Astrocyte of the cerebellum (primary cell): Measurements from ENCODE around the gene KIF3C.

Source experiments
- DNase-seq: peaks from one replicate; pipeline ENCODE4 v3.0.0-alpha.2; 2011; ENCODE audit warnings: low read depth
- H3K4me3 ChIP-seq: 2 replicates; pipeline ENCODE4 v1.5.1; 2011; ENCODE audit warnings: mild to moderate bottlenecking, low read depth, low read length, moderate library complexity
- in situ Hi-C: cut with HindIII; loops from 2 replicates; pipeline ENCODE4 v1.10.0; 2017; ENCODE audit warnings: low sequenced_read_pairs
- TF ChIP-seq, protein P1 (sequence below): IDR thresholded peaks from 2 replicates; pipeline ENCODE4 v1.5.1; 2012; ENCODE audit warnings: low read length, low read depth, moderate library complexity, mild to moderate bottlenecking; ENCODE audit errors: missing control alignments

The KIF3C gene

DNA sequence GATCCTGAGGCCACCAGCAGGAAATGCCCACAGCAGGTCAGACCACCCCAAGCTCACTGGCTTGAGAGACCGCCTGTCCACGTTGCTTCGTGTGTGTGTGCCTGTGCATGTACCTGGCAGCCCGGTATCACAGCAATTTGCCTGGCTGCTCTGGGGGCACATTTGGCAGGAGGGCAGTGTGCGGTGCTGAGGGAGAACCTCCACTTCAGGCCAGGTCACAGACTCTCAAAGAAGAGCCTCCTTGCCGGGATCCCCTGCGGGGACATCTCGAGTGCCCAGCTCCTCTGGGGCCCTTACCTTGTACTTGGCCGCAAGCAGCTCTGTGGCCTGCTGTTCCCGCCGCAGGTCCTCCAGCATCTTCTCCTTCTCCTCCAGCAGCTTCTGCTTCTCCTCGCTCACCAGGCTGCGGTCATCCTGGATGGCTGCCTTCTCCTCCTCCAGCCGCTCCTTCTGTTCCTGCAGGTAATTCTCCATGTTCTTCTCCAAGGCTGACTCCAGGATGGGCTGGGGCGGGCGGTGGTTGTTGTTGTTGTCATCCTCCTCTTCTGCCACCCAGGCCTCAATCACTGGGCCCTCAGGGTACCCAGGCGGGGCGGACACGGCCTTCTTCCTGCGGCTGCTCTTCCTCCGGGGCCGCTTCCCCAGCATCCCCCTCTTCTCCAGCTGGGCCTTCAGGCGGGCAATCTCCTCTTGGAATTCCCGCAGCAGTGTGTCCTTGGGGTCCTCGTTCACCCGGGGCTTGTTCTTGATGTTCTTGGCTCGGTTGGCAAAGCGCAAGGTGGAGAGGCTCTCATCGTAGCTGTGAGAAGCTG, 2.0 kb downstream of the KIF3C start:
- in situ Hi-C loops, result no loop called here
- no peak overlapping the region for H3K4me3 ChIP-seq
- no peak for DNase-seq
- TF ChIP-seq, protein P1, sequence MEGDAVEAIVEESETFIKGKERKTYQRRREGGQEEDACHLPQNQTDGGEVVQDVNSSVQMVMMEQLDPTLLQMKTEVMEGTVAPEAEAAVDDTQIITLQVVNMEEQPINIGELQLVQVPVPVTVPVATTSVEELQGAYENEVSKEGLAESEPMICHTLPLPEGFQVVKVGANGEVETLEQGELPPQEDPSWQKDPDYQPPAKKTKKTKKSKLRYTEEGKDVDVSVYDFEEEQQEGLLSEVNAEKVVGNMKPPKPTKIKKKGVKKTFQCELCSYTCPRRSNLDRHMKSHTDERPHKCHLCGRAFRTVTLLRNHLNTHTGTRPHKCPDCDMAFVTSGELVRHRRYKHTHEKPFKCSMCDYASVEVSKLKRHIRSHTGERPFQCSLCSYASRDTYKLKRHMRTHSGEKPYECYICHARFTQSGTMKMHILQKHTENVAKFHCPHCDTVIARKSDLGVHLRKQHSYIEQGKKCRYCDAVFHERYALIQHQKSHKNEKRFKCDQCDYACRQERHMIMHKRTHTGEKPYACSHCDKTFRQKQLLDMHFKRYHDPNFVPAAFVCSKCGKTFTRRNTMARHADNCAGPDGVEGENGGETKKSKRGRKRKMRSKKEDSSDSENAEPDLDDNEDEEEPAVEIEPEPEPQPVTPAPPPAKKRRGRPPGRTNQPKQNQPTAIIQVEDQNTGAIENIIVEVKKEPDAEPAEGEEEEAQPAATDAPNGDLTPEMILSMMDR, result no peak

DNA sequence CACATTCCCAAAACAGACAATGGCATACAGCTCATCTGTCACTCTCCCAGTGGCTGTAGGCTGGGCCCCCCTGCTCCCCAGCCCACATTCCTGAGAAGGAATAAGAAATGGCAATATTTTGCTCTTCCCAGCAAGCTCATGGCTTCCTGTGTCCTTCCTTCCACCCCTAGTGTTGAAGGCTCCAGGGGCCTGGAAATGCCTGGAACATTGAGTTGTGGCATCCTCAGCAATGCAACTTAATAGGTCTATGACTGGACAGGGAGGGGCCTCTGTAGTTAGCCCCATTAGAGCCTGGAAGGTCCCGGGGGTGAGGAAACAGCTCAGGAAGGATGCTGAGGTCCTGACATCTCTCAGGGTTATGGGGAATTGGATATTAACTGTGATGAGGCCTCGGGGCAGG, 3.3 kb downstream of the KIF3C start:
- H3K4me3 ChIP-seq, result no peak overlapping the region
- TF ChIP-seq, protein P1, result no peak
- in situ Hi-C loops, result no loop called here
- DNase-seq, result no peak

DNA sequence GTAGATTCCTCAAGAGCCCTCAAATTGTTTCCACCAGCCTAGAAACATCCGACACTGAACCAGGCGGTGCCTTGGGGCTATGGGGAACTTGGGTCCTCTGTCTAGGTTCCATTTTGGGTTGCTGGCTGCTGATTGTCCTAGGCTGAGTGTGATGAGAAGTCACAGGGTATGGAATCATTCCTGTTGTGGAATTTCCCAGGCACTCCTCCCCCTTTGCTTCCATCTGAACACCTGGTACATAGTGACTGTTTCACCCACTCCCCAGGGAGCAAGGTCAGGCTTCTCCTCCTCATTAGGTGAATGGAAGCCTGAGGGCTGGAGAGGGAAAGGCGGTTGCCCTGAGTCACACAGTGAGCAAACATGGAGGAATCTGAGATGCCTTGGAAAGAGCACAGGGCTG, 4.5 kb downstream of the KIF3C start:
- TF ChIP-seq, protein P1, result no peak
- in situ Hi-C loops, result no loop called here
- no peak overlapping the region for H3K4me3 ChIP-seq
- DNase-seq, result no peak

DNA sequence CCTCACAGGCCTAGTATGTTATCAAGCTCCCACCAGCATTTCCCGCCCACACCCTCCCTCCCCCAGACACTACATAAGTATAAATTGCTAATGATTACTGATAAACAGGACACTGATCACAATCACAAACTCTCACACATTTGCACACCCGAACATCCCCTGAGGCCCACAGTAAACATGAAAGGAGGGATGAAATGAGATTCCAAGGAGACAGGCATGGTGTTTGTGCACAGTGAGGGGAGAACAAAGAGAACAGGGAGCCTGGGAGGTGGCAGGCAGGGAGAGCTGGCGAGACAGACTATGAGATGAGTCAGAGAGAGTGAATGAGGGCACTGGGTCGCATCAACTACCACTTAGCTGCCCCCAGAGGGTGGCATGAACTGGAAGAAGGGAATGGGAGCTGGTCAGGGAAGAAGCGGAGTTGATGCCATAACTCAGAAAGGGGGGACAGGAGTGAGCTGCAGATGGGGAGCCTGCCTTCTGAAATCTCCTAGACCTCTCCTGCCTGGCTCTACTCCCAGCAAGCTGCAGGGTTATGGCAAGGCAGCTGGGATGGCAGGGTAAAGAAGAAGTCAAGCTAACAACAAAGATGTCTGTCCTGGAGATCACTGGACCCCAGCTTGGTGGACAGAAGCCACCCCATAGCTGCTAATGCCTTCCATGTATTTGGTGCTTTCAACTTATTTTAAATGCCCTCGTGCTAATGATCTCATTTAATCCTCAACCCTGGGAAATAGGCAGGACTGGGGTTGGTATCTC, 5.1 kb downstream of the KIF3C start:
- no peak for DNase-seq
- TF ChIP-seq, protein P1, result no peak
- H3K4me3 ChIP-seq, result peak overlapping the region; percentile 16
- in situ Hi-C loops, result no loop called here

DNA sequence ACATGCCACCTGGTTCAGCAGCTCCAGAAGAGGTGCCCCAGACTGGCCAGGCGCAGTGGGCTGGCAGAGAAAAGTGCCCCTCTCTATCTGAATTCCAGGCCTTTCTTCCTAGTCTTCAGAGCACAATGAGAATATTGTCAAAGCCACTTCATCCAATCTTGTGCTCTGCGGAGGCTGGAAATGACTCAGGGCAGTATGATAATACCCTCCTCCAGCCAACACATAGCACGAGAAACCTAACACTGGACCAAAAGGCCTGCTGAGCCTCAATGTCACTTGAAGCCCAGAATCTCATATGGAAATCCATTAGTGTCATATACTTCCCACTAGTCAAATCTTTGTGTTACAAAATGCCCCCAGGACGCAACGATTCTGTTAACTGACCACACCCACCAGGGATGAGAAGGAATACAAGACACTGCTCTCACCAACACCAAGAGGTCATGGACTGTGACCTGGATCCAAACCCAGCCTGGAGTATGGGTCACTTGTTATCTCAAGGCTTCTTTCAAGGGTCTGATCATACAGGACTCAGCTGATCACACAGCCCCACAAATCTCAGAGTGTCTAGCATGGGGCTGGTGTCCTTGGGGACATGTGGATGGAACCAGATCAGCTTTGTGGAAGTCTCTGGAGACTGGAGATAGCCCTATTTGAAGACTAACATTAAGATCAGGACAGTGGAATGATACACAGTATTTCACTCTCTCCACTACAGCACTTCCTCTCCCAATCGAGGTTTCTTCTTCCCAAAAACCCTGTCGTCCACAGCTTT, 10.1 kb downstream of the KIF3C start:
- in situ Hi-C loops, result no loop called here
- H3K4me3 ChIP-seq, result no peak overlapping the region
- TF ChIP-seq, protein P1, result no peak
- DNase-seq, result no peak

DNA sequence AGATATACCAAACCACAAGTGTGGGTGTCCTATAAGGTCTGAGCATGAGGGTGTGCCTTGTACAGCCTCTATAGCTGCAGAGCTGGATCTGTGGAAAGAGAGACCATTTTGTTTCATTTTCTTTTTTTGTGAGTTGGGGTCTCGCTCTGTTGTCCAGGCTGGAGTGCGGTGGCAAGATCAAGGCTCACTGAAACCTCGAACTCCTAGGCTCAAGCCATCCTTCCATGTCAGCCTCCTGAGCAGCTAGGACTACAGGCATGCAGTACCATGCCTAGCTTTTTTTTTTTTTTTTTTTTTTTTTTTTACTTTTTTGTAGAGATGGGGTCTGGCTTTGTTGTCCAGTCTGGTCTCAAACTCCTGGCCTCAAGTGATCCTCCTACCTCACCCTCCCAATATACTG, 10.7 kb downstream of the KIF3C start:
- TF ChIP-seq, protein P1, result no peak
- DNase-seq, result no peak
- in situ Hi-C loops, result no loop called here
- H3K4me3 ChIP-seq, result no peak overlapping the region
